ENCODE data around the gene DNAH11. TPM values are rescaled to one million over a fixed set of nuclear protein-coding genes. Genes with fewer than 3 reads are reported as not detected.

DNAH11 gene
- total and polyA plus RNA-seq, 4 donors: 1.8 to 24.7 (median 8.1) TPM

DNA sequence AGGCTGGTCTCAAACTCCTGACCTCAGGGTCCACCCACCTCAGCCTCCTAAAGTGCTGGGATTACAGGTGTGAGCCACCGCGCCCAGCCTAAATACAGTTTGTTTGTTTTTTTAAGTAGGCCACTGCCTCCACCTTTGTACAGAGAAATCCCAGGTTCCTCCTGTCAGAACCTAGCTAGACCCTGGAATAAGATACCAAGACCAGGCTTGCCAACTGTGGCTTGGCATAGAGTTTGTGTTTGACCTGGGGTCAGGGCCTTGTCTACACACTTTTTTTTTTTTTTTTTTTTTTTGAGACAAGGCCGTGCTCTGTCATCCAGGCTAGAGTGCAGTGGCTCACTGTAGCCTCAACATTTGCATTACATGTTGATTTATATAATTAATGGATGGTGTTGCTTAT is 34.3 kb upstream of the DNAH11 start:
- Histone ChIP-seq H3K27ac (ENCODE audit: low read depth in 1 of 2, low read length in 1 of 2) (no peak overlapping the region), H3K4me3 (no peak overlapping the region), H3K36me3 (ENCODE audit: control insufficient read depth in 4 of 4, insufficient read depth in 4 of 4, low read length in 4 of 4) (peaks cover 0 to 4% (median under 1%) of the 10 kb centered on the region in 4 donors), H3K9ac (ENCODE audit: insufficient read depth in 1 of 2, low read length in 2 of 2) (no peak overlapping the region), H3K4me1 (ENCODE audit: control insufficient read depth in 5 of 5, insufficient read depth in 5 of 5, low read length in 5 of 5) (no peaks in the 10 kb centered on the region), H3K27me3 (ENCODE audit: control insufficient read depth in 3 of 3, insufficient read depth in 3 of 3, low read length in 2 of 3) (no peaks in the 10 kb centered on the region), H3K9me3 (ENCODE audit: control insufficient read depth in 4 of 4, insufficient read depth in 3 of 4, low read length in 3 of 4) (no peaks in the 10 kb centered on the region)
- ATAC-seq (ENCODE audit: insufficient read depth, low FRiP score) (no peak), DNase-seq (no peak)
- 96 to 100% methylated on average over 3 of the region's 3 CpGs for WGBS, 2 donors
- TF ChIP-seq, protein P1, sequence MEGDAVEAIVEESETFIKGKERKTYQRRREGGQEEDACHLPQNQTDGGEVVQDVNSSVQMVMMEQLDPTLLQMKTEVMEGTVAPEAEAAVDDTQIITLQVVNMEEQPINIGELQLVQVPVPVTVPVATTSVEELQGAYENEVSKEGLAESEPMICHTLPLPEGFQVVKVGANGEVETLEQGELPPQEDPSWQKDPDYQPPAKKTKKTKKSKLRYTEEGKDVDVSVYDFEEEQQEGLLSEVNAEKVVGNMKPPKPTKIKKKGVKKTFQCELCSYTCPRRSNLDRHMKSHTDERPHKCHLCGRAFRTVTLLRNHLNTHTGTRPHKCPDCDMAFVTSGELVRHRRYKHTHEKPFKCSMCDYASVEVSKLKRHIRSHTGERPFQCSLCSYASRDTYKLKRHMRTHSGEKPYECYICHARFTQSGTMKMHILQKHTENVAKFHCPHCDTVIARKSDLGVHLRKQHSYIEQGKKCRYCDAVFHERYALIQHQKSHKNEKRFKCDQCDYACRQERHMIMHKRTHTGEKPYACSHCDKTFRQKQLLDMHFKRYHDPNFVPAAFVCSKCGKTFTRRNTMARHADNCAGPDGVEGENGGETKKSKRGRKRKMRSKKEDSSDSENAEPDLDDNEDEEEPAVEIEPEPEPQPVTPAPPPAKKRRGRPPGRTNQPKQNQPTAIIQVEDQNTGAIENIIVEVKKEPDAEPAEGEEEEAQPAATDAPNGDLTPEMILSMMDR (IDR thresholded peaks at IDR 0.05; ENCODE audit: control extremely low read depth, extremely low read depth): no peak

DNA sequence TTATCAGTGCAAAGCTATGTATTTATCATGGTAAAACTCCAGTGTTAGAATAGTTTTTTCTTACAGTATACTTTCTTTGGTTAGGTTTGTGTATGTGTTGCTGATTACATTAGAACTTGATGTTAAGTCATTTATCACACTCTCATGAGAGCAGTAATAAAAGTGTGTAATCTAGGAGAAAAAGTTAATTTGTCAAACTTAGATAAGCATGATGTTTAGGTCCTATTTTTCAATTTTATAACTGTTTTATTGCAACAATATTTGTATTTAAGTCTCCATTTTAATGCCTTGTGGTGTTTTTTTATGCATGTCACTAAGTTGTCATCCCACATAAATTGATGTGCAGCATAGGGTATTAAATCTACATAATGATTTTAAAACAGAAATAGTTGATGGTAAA is 28.8 kb upstream of the DNAH11 start:
- H3K4me1 ChIP-seq (ENCODE audit: control insufficient read depth in 5 of 5, insufficient read depth in 5 of 5, low read length in 5 of 5): no peaks in the 10 kb centered on the region
- no peaks in the 10 kb centered on the region for H3K27me3 ChIP-seq (ENCODE audit: control insufficient read depth in 3 of 3, insufficient read depth in 3 of 3, low read length in 2 of 3)
- H3K9ac ChIP-seq (ENCODE audit: insufficient read depth in 1 of 2, low read length in 2 of 2): no peak overlapping the region
- no peak overlapping the region for H3K27ac ChIP-seq (ENCODE audit: low read depth in 1 of 2, low read length in 1 of 2)
- ATAC-seq (ENCODE audit: insufficient read depth, low FRiP score) (no peak), DNase-seq (no peak)
- H3K9me3 ChIP-seq (ENCODE audit: control insufficient read depth in 4 of 4, insufficient read depth in 3 of 4, low read length in 3 of 4): no peaks in the 10 kb centered on the region
- TF ChIP-seq, protein P1 (IDR thresholded peaks at IDR 0.05; ENCODE audit: control extremely low read depth, extremely low read depth): no peak
- peaks cover 0 to 4% (median under 1%) of the 10 kb centered on the region in 4 donors for H3K36me3 ChIP-seq (ENCODE audit: control insufficient read depth in 4 of 4, insufficient read depth in 4 of 4, low read length in 4 of 4)
- no peak overlapping the region for H3K4me3 ChIP-seq

DNA sequence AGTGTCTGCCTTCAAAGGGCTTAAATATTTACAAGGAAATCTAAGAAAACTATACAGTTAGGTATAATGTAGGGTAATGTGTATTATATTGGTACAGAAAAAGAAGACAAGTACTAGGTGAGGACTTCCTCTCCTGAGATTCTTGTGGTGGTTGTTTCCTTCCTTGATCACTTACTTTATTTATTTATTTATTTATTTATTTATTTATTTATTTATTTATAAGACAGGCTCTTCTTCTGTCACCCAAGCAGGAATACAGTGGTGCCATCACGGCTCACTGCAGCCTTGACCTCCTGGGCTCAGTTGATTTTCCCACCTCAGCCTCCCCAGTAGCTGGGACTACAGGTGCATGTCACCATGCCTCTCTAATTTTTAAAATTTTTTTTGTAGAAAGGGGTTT is 18.2 kb upstream of the DNAH11 start:
- no peaks in the 10 kb centered on the region for H3K4me1 ChIP-seq (ENCODE audit: control insufficient read depth in 5 of 5, insufficient read depth in 5 of 5, low read length in 5 of 5)
- peaks cover 0 to 2% (median 0%) of the 10 kb centered on the region in 3 donors for H3K27me3 ChIP-seq (ENCODE audit: control insufficient read depth in 3 of 3, insufficient read depth in 3 of 3, low read length in 2 of 3)
- no peak overlapping the region for H3K9ac ChIP-seq (ENCODE audit: insufficient read depth in 1 of 2, low read length in 2 of 2)
- 86 to 96% methylated on average over 1 of the region's 1 CpG for WGBS, 2 donors
- ATAC-seq (ENCODE audit: insufficient read depth, low FRiP score) (no peak), DNase-seq (no peak)
- no peak overlapping the region for H3K4me3 ChIP-seq
- TF ChIP-seq, protein P1 (IDR thresholded peaks at IDR 0.05; ENCODE audit: control extremely low read depth, extremely low read depth): no peak
- H3K9me3 ChIP-seq (ENCODE audit: control insufficient read depth in 4 of 4, insufficient read depth in 3 of 4, low read length in 3 of 4): peaks cover 0 to 7% (median 2%) of the 10 kb centered on the region in 4 donors
- H3K36me3 ChIP-seq (ENCODE audit: control insufficient read depth in 4 of 4, insufficient read depth in 4 of 4, low read length in 4 of 4): no peaks in the 10 kb centered on the region
- H3K27ac ChIP-seq (ENCODE audit: low read depth in 1 of 2, low read length in 1 of 2): no peak overlapping the region

DNA sequence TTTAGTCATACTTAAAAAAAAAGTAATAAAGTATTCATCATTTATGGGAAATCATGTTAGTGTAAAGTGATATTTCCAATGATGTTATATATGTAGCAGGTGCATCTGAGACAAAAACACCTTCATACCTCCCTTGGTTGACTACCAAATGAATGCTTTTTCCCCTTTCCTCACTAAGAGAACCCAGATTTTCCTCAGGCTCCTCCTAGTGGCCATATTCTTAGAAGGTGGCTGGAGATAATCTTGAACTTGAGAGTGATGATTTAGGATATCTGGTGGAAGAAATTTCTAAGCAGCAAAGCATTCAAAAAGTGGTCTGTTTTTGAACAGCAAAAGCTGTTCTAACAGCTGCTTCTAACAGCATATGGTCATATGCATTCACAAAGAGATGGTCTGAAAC is 16.8 kb upstream of the DNAH11 start:
- TF ChIP-seq, protein P1 (IDR thresholded peaks at IDR 0.05; ENCODE audit: control extremely low read depth, extremely low read depth): no peak
- no peak overlapping the region for H3K4me3 ChIP-seq
- ATAC-seq (ENCODE audit: insufficient read depth, low FRiP score): no peak

More for the DNA sequence above, 16.8 kb upstream of the DNAH11 start:
- H3K27ac ChIP-seq (ENCODE audit: low read depth in 1 of 2, low read length in 1 of 2): no peak overlapping the region
- peaks cover 0 to 2% (median 2%) of the 10 kb centered on the region in 3 donors for H3K27me3 ChIP-seq (ENCODE audit: control insufficient read depth in 3 of 3, insufficient read depth in 3 of 3, low read length in 2 of 3)
- H3K9ac ChIP-seq (ENCODE audit: insufficient read depth in 1 of 2, low read length in 2 of 2): no peak overlapping the region
- peak in 1 of 3 donors; percentile 9 for DNase-seq
- H3K4me1 ChIP-seq (ENCODE audit: control insufficient read depth in 5 of 5, insufficient read depth in 5 of 5, low read length in 5 of 5): no peaks in the 10 kb centered on the region
- no peaks in the 10 kb centered on the region for H3K36me3 ChIP-seq (ENCODE audit: control insufficient read depth in 4 of 4, insufficient read depth in 4 of 4, low read length in 4 of 4)
- H3K9me3 ChIP-seq (ENCODE audit: control insufficient read depth in 4 of 4, insufficient read depth in 3 of 4, low read length in 3 of 4): peaks cover 0 to 7% (median 2%) of the 10 kb centered on the region in 4 donors

All from lung (tissue), 12 donors.